Gastrocnemius medialis (tissue), 4 donors: ENCODE measurements around the gene ST7. TPM values are rescaled to one million over a fixed set of nuclear protein-coding genes. Genes with fewer than 3 reads are reported as not detected.
"Not testable (repeated sequence)": the region's sequence is repeated elsewhere in the genome, so short reads cannot be mapped to it uniquely, and the experiment has no call there.

ENCODE experiments used
- ATAC-seq, 2 donors: fragments of 150-250 bp; one replicate each; pipeline ENCODE4 v1.9.1; 2016
- DNase-seq, 2 donors: peaks; one replicate each; pipeline ENCODE4 v3.0.0-alpha.2; 2019
- H3K27ac ChIP-seq, 4 donors: fragments of 200-600 bp; sonication (generic); 1 replicate in 1 of 4; 2 replicates in 3 of 4; pipeline ENCODE4 v1.5.1; 2016 to 2018; ENCODE audit warnings: mild to moderate bottlenecking in 2 of 4, moderate library complexity in 1 of 4
- H3K27me3 ChIP-seq, 3 donors: fragments of 200-600 bp; sonication (generic) in 2 of 3; 1 replicate in 1 of 3; 2 replicates in 2 of 3; pipeline versions ENCODE4 v1.5.1 to v1.6.0; 2016 to 2019; ENCODE audit warnings: mild to moderate bottlenecking in 1 of 3, moderate library complexity in 1 of 3
- H3K36me3 ChIP-seq, 2 donors: fragments of 200-600 bp; sonication (generic) in 1 of 2; one replicate each; pipeline ENCODE4 v1.5.1; 2017 to 2018
- H3K4me1 ChIP-seq, 2 donors: fragments of 200-600 bp; sonication (generic) in 1 of 2; one replicate each; pipeline ENCODE4 v1.5.1; 2016 to 2017; ENCODE audit warnings: mild to moderate bottlenecking in 2 of 2
- H3K4me3 ChIP-seq, 4 donors: fragments of 200-600 bp; sonication (generic) in 3 of 4; 1 replicate in 1 of 4; 2 replicates in 3 of 4; pipeline ENCODE4 v1.5.1; 2016 to 2019; ENCODE audit warnings: mild to moderate bottlenecking in 2 of 4
- H3K9me3 ChIP-seq, 3 donors: fragments of 200-600 bp; sonication (generic) in 2 of 3; 1 replicate in 1 of 3; 2 replicates in 2 of 3; pipeline ENCODE4 v1.5.1; 2016 to 2019
- CTCF ChIP-seq, 5 experiments: fragments of 450-650 bp in 3 of 5; fragments of 200-600 bp in 2 of 5; sonication (generic) in 2 of 5; IDR thresholded peaks in 4 of 5; conservative IDR thresholded peaks in 1 of 5; 1 replicate in 4 of 5; 2 replicates in 1 of 5; pipeline ENCODE4 v1.5.1; 2016 to 2019; ENCODE audit warnings: antibody characterized with exemption in 5 of 5, mild to moderate bottlenecking in 3 of 5, moderate library complexity in 3 of 5
- POLR2A ChIP-seq, 2 donors: fragments of 450-650 bp; IDR thresholded peaks; one replicate each; pipeline ENCODE4 v1.6.1; 2017; ENCODE audit warnings: antibody characterized with exemption in 2 of 2, mild to moderate bottlenecking in 2 of 2, moderate library complexity in 2 of 2
- in situ Hi-C, 4 donors: fragments of 200-750 bp; cut with MboI; loops; one replicate each; pipeline versions ENCODE4 v1.15.0 to v1.8.0; 2017; ENCODE audit warnings: low sequenced_read_pairs in 4 of 4
- intact Hi-C: fragments of 100-400 bp; cut with DNase I; formaldehyde crosslinking; loops from one replicate; pipeline ENCODE4 v1.15.1; 2023; ENCODE audit warnings: low total_unique reads
- total RNA-seq, 4 donors: library from RNA; depleted of rRNA; stranded (reverse); fragments of >200 nt; gene quantifications; one replicate each; pipeline versions ENCODE4 v1.1.0 to v1.2.3, GENCODE V29; 2016

ST7 gene
- total RNA-seq, 4 donors from 2014 or later: 5.5 to 14.5 (median 11.9) TPM

GRCh38 chr7:117241088-117241487 is 287.8 kb downstream of the ST7 start:
- Histone ChIP-seq H3K27me3 (no peaks in the 10 kb centered on the region), H3K27ac (no peak overlapping the region), H3K36me3 (no peaks in the 10 kb centered on the region), H3K9me3 (peaks cover 0 to 2% (median 0%) of the 10 kb centered on the region in 3 donors), H3K4me1 (no peaks in the 10 kb centered on the region), H3K4me3 (no peak overlapping the region)
- no peak for DNase-seq
- no peak for TF ChIP-seq POLR2A (IDR thresholded peaks at IDR 0.05)
- no peak for TF ChIP-seq CTCF (IDR thresholded peaks at IDR 0.05 in 4 of 5, conservative IDR thresholded peaks at IDR 0.05 in 1 of 5)
- intact Hi-C loops: no loop called here
- in situ Hi-C loops: no loop called here
- ATAC-seq: no peak

- intact Hi-C loops: no loop called here
- Histone ChIP-seq H3K27ac (no peak overlapping the region), H3K4me3 (no peak overlapping the region), H3K4me1 (no peaks in the 10 kb centered on the region), H3K27me3 (no peaks in the 10 kb centered on the region), H3K9me3 (no peaks in the 10 kb centered on the region), H3K36me3 (no peaks in the 10 kb centered on the region)
- no peak for DNase-seq
- ATAC-seq: no peak
- no peak for TF ChIP-seq CTCF (IDR thresholded peaks at IDR 0.05 in 4 of 5, conservative IDR thresholded peaks at IDR 0.05 in 1 of 5)
- TF ChIP-seq POLR2A (IDR thresholded peaks at IDR 0.05): no peak
- in situ Hi-C loops: no loop called here
Measured at GRCh38 chr7:117243390-117243789, 290.1 kb downstream of the ST7 start.

DNA sequence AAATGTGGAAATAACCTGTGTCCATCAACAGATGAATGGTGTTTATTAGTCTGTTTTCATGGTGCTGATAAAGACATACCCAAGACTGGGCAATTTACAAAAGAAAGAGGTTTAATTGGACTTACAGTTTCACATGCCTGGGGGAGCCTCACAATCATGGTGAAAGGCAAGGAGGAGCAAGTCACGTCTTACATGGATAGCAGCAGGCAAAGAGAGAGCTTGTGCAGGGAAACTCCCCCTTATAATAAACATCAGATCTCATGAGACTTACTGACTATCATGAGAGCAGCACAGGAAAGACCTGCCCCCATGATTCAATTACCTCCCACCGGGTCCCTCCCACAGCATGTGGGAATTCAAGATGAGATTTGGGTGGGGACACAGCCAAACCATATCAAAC is 292.4 kb downstream of the ST7 start:
- intact Hi-C loops: not testable (repeated sequence)

DNA sequence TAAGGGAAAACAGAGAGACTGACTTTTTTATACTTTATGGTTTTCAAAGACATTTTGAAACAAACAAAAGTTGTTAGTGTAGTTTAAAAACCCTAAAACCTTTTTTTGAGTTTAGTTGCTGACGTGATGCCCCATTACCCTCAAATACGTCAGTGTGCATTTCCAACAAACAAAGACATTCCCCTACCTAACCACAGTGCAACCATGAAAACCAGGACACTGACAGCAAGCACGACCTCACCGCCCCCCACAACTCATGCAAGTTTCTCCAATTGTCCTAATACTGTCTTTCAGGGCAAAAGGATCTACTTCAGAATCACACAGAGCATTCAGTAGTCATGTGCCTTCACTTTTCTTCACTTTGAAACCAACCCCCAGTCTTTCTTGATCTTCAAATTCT is 294.5 kb downstream of the ST7 start:
- H3K4me3 ChIP-seq: no peak overlapping the region
- no peak for TF ChIP-seq POLR2A (IDR thresholded peaks at IDR 0.05)
- no peak for TF ChIP-seq CTCF (IDR thresholded peaks at IDR 0.05 in 4 of 5, conservative IDR thresholded peaks at IDR 0.05 in 1 of 5)
- no peaks in the 10 kb centered on the region for H3K9me3 ChIP-seq
- no peaks in the 10 kb centered on the region for H3K27me3 ChIP-seq
- no peaks in the 10 kb centered on the region for H3K36me3 ChIP-seq
- in situ Hi-C loops: no loop called here
- no peak overlapping the region for H3K27ac ChIP-seq
- intact Hi-C loops: no loop called here
- no peak for ATAC-seq
- no peak for DNase-seq
- no peaks in the 10 kb centered on the region for H3K4me1 ChIP-seq

More for the DNA sequence above, 292.4 kb downstream of the ST7 start:
- H3K27me3 ChIP-seq, in situ Hi-C loops, H3K27ac ChIP-seq, H3K9me3 ChIP-seq, H3K4me3 ChIP-seq, DNase-seq, H3K36me3 ChIP-seq, H3K4me1 ChIP-seq, ATAC-seq: not testable (repeated sequence)

GRCh38 chr7:117248829-117249228 is 295.5 kb downstream of the ST7 start:
- Histone ChIP-seq H3K4me3 (no peak overlapping the region), H3K27me3 (no peaks in the 10 kb centered on the region), H3K9me3 (no peaks in the 10 kb centered on the region), H3K36me3 (no peaks in the 10 kb centered on the region), H3K4me1 (no peaks in the 10 kb centered on the region), H3K27ac (no peak overlapping the region)
- ATAC-seq (no peak), DNase-seq (no peak)
- intact Hi-C loops: no loop called here
- in situ Hi-C loops: no loop called here
- TF ChIP-seq CTCF (IDR thresholded peaks at IDR 0.05 in 4 of 5, conservative IDR thresholded peaks at IDR 0.05 in 1 of 5) (no peak), POLR2A (IDR thresholded peaks at IDR 0.05) (no peak)
